ENCODE results near the gene YIPF3.

DNA sequence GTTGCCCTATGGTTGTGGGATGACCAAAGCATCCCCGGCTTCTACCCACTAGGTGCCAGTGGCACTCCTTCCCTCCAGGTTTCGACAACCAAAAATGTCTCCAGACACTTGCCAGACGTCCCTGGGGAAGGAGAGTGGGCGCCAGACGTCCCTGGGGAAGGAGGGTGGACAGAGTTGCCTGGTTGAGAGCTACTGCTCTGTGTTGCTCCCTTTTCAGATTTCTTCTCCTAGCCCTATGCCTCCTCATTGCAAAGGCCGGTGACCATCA, 19.7 kb downstream of the YIPF3 start:
- TF ChIP-seq, protein P1, sequence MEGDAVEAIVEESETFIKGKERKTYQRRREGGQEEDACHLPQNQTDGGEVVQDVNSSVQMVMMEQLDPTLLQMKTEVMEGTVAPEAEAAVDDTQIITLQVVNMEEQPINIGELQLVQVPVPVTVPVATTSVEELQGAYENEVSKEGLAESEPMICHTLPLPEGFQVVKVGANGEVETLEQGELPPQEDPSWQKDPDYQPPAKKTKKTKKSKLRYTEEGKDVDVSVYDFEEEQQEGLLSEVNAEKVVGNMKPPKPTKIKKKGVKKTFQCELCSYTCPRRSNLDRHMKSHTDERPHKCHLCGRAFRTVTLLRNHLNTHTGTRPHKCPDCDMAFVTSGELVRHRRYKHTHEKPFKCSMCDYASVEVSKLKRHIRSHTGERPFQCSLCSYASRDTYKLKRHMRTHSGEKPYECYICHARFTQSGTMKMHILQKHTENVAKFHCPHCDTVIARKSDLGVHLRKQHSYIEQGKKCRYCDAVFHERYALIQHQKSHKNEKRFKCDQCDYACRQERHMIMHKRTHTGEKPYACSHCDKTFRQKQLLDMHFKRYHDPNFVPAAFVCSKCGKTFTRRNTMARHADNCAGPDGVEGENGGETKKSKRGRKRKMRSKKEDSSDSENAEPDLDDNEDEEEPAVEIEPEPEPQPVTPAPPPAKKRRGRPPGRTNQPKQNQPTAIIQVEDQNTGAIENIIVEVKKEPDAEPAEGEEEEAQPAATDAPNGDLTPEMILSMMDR (IDR thresholded peaks at IDR 0.05) = no peak
- TF ChIP-seq POLR2AphosphoS5 (IDR thresholded peaks at IDR 0.05; ENCODE audit: low read depth, low read length) = no peak
